ENCODE measurements around the gene GET4.

GET4 gene

GRCh38 chr7:896346-897075 is 20.2 kb downstream of the GET4 start:
- H3K27ac Mint-ChIP-seq (ENCODE audit: low read depth): peak overlapping the region; percentile 59
- no peak for DNase-seq (ENCODE audit: low spot score in 2 of 2)
- no peak for ATAC-seq (replicated peaks; ENCODE audit: extremely low read depth, poor library complexity, severe bottlenecking)
- H3K4me1 Mint-ChIP-seq: peaks cover 10% of the 10 kb centered on the region
- no peaks in the 10 kb centered on the region for H3K9me3 Mint-ChIP-seq
- H3K27me3 Mint-ChIP-seq: no peaks in the 10 kb centered on the region
- H3K4me3 Mint-ChIP-seq: no peak overlapping the region
- peaks cover 38% of the 10 kb centered on the region for H3K36me3 Mint-ChIP-seq (ENCODE audit: insufficient read depth)

- Mint-ChIP-seq H3K9me3 (no peaks in the 10 kb centered on the region), H3K27ac (ENCODE audit: low read depth) (no peak overlapping the region), H3K4me1 (peaks cover 10% of the 10 kb centered on the region), H3K27me3 (no peaks in the 10 kb centered on the region), H3K36me3 (ENCODE audit: insufficient read depth) (peaks cover 37% of the 10 kb centered on the region), H3K4me3 (no peak overlapping the region)
- ATAC-seq (replicated peaks; ENCODE audit: extremely low read depth, poor library complexity, severe bottlenecking) (no peak), DNase-seq (ENCODE audit: low spot score in 2 of 2) (no peak)
These were observed 20.7 kb downstream of the GET4 start for GRCh38 chr7:897086-897485.

GRCh38 chr7:897771-898376 is 21.5 kb downstream of the GET4 start:
- no peaks in the 10 kb centered on the region for H3K27me3 Mint-ChIP-seq
- no peak for DNase-seq (ENCODE audit: low spot score in 2 of 2)
- no peaks in the 10 kb centered on the region for H3K9me3 Mint-ChIP-seq
- H3K36me3 Mint-ChIP-seq (ENCODE audit: insufficient read depth): peaks cover 34% of the 10 kb centered on the region
- H3K4me3 Mint-ChIP-seq: no peak overlapping the region
- H3K4me1 Mint-ChIP-seq: peaks cover 5% of the 10 kb centered on the region
- ATAC-seq (replicated peaks; ENCODE audit: extremely low read depth, poor library complexity, severe bottlenecking): no peak
- no peak overlapping the region for H3K27ac Mint-ChIP-seq (ENCODE audit: low read depth)

- ATAC-seq (replicated peaks; ENCODE audit: extremely low read depth, poor library complexity, severe bottlenecking) (no peak), DNase-seq (ENCODE audit: low spot score in 2 of 2) (no peak)
- peaks cover 32% of the 10 kb centered on the region for H3K36me3 Mint-ChIP-seq (ENCODE audit: insufficient read depth)
- H3K27ac Mint-ChIP-seq (ENCODE audit: low read depth): no peak overlapping the region
- no peaks in the 10 kb centered on the region for H3K27me3 Mint-ChIP-seq
- H3K4me1 Mint-ChIP-seq: no peaks in the 10 kb centered on the region
- H3K4me3 Mint-ChIP-seq: no peak overlapping the region
- H3K9me3 Mint-ChIP-seq: no peaks in the 10 kb centered on the region
These were observed 22.1 kb downstream of the GET4 start for GRCh38 chr7:898460-898854.

GRCh38 chr7:898855-899681 is 22.7 kb downstream of the GET4 start:
- Mint-ChIP-seq H3K4me3 (no peak overlapping the region), H3K27me3 (no peaks in the 10 kb centered on the region), H3K36me3 (ENCODE audit: insufficient read depth) (peaks cover 27% of the 10 kb centered on the region), H3K4me1 (no peaks in the 10 kb centered on the region), H3K27ac (ENCODE audit: low read depth) (no peak overlapping the region), H3K9me3 (no peaks in the 10 kb centered on the region)
- no peak for ATAC-seq (replicated peaks; ENCODE audit: extremely low read depth, poor library complexity, severe bottlenecking)
- DNase-seq (ENCODE audit: low spot score in 2 of 2): no peak

- no peaks in the 10 kb centered on the region for H3K9me3 Mint-ChIP-seq
- H3K36me3 Mint-ChIP-seq (ENCODE audit: insufficient read depth): peaks cover 22% of the 10 kb centered on the region
- no peaks in the 10 kb centered on the region for H3K27me3 Mint-ChIP-seq
These were observed 23.5 kb downstream of the GET4 start for GRCh38 chr7:899806-900205.

GRCh38 chr7:900331-901040 is 24.1 kb downstream of the GET4 start:
- DNase-seq (ENCODE audit: low spot score in 2 of 2): no peak
- H3K4me1 Mint-ChIP-seq: no peaks in the 10 kb centered on the region
- no peak overlapping the region for H3K27ac Mint-ChIP-seq (ENCODE audit: low read depth)
- H3K36me3 Mint-ChIP-seq (ENCODE audit: insufficient read depth): peaks cover 18% of the 10 kb centered on the region
- no peaks in the 10 kb centered on the region for H3K27me3 Mint-ChIP-seq
- no peaks in the 10 kb centered on the region for H3K9me3 Mint-ChIP-seq
- ATAC-seq (replicated peaks; ENCODE audit: extremely low read depth, poor library complexity, severe bottlenecking): no peak
- no peak overlapping the region for H3K4me3 Mint-ChIP-seq

More at GRCh38 chr7:899806-900205, 23.5 kb downstream of the GET4 start:
- H3K4me3 Mint-ChIP-seq: no peak overlapping the region
- no peak for DNase-seq (ENCODE audit: low spot score in 2 of 2)
- no peak overlapping the region for H3K27ac Mint-ChIP-seq (ENCODE audit: low read depth)
- H3K4me1 Mint-ChIP-seq: no peaks in the 10 kb centered on the region
- no peak for ATAC-seq (replicated peaks; ENCODE audit: extremely low read depth, poor library complexity, severe bottlenecking)

GRCh38 chr7:901041-901387 is 24.7 kb downstream of the GET4 start:
- ATAC-seq (replicated peaks; ENCODE audit: extremely low read depth, poor library complexity, severe bottlenecking) (no peak), DNase-seq (ENCODE audit: low spot score in 2 of 2) (no peak)
- Mint-ChIP-seq H3K36me3 (ENCODE audit: insufficient read depth) (peaks cover 16% of the 10 kb centered on the region), H3K4me3 (no peak overlapping the region), H3K9me3 (no peaks in the 10 kb centered on the region), H3K27ac (ENCODE audit: low read depth) (no peak overlapping the region), H3K27me3 (no peaks in the 10 kb centered on the region), H3K4me1 (no peaks in the 10 kb centered on the region)

- DNase-seq (ENCODE audit: low spot score in 2 of 2) (no peak), ATAC-seq (replicated peaks; ENCODE audit: extremely low read depth, poor library complexity, severe bottlenecking) (no peak)
- Mint-ChIP-seq H3K4me3 (no peak overlapping the region), H3K36me3 (ENCODE audit: insufficient read depth) (peaks cover 12% of the 10 kb centered on the region), H3K27ac (ENCODE audit: low read depth) (no peak overlapping the region), H3K9me3 (no peaks in the 10 kb centered on the region), H3K4me1 (no peaks in the 10 kb centered on the region), H3K27me3 (no peaks in the 10 kb centered on the region)
These were observed 25.2 kb downstream of the GET4 start for GRCh38 chr7:901388-902154.

- no peak overlapping the region for H3K27ac Mint-ChIP-seq (ENCODE audit: low read depth)
- no peaks in the 10 kb centered on the region for H3K9me3 Mint-ChIP-seq
- DNase-seq (ENCODE audit: low spot score in 2 of 2): no peak
- H3K27me3 Mint-ChIP-seq: no peaks in the 10 kb centered on the region
- no peak overlapping the region for H3K4me3 Mint-ChIP-seq
- H3K36me3 Mint-ChIP-seq (ENCODE audit: insufficient read depth): peaks cover 16% of the 10 kb centered on the region
- ATAC-seq (replicated peaks; ENCODE audit: extremely low read depth, poor library complexity, severe bottlenecking): no peak
- no peaks in the 10 kb centered on the region for H3K4me1 Mint-ChIP-seq
These were observed 26.6 kb downstream of the GET4 start for GRCh38 chr7:902996-903395.

- ATAC-seq (replicated peaks; ENCODE audit: extremely low read depth, poor library complexity, severe bottlenecking) (no peak), DNase-seq (ENCODE audit: low spot score in 2 of 2) (no peak)
- H3K36me3 Mint-ChIP-seq (ENCODE audit: insufficient read depth): peaks cover 17% of the 10 kb centered on the region
- no peaks in the 10 kb centered on the region for H3K9me3 Mint-ChIP-seq
- H3K27me3 Mint-ChIP-seq: no peaks in the 10 kb centered on the region
- H3K4me3 Mint-ChIP-seq: no peak overlapping the region
- no peaks in the 10 kb centered on the region for H3K4me1 Mint-ChIP-seq
- no peak overlapping the region for H3K27ac Mint-ChIP-seq (ENCODE audit: low read depth)
These were observed 27.8 kb downstream of the GET4 start for GRCh38 chr7:903921-904755.

Measured in central memory CD8-positive, alpha-beta T cell (primary cell).